SK-N-SH treated with all-trans-retinoic acid at 6 μM for 48 hours (cell line): ENCODE results near the gene NOP14.

Experiments
- ATAC-seq: fragments of 200-7000 bp; cut with Tn5 transposase; 3 replicates; pipeline ENCODE4 v1.9.1; 2020; ENCODE audit warnings: mild to moderate bottlenecking, moderate library complexity
- ARNTL ChIP-seq: fragments of 450-650 bp; formaldehyde crosslinking; IDR thresholded peaks from 2 replicates; pipeline ENCODE4 v1.5.0; 2020; ENCODE audit warnings: low read depth, mild to moderate bottlenecking, moderate library complexity, borderline replicate concordance
- BACH2 ChIP-seq: fragments of 250-450 bp; sonication (Bioruptor Pico); IDR thresholded peaks from 2 replicates; pipeline ENCODE4 v1.9.0; 2021; ENCODE audit warnings: mild to moderate bottlenecking, borderline replicate concordance
- ESRRG ChIP-seq: fragments of 250-450 bp; sonication (Bioruptor Pico); IDR thresholded peaks from 2 replicates; pipeline ENCODE4 v1.6.1; 2021; ENCODE audit warnings: mild to moderate bottlenecking
- GLIS3 ChIP-seq: fragments of 250-450 bp; sonication (Bioruptor Pico); IDR thresholded peaks from 2 replicates; pipeline ENCODE4 v1.5.0; 2020; ENCODE audit warnings: mild to moderate bottlenecking, moderate library complexity
- ISL1 ChIP-seq: fragments of 250-450 bp; sonication (Bioruptor Pico); IDR thresholded peaks from 2 replicates; pipeline ENCODE4 v2.1.2; 2022; ENCODE audit warnings: mild to moderate bottlenecking, moderate library complexity
- PPARA ChIP-seq: fragments of 250-450 bp; sonication (Bioruptor Pico); IDR thresholded peaks from 2 replicates; pipeline ENCODE4 v1.5.0; 2020; ENCODE audit warnings: mild to moderate bottlenecking, borderline replicate concordance
- RARB ChIP-seq: fragments of 250-450 bp; sonication (Bioruptor Pico); IDR thresholded peaks from 2 replicates; pipeline ENCODE4 v1.8.0; 2021; ENCODE audit warnings: mild to moderate bottlenecking, moderate library complexity
- SNAI2 ChIP-seq: fragments of 250-450 bp; sonication (Bioruptor Pico); IDR thresholded peaks from 2 replicates; pipeline ENCODE4 v1.5.0; 2020; ENCODE audit warnings: mild to moderate bottlenecking, moderate library complexity
- TCF4 ChIP-seq: fragments of 250-450 bp; sonication (Bioruptor Pico); IDR thresholded peaks from 2 replicates; pipeline ENCODE4 v1.8.0; 2021; ENCODE audit warnings: mild to moderate bottlenecking, moderate library complexity, borderline replicate concordance
- TOX ChIP-seq: fragments of 250-450 bp; sonication (Bioruptor Pico); IDR thresholded peaks from 2 replicates; pipeline ENCODE4 v1.8.0; 2021; ENCODE audit warnings: mild to moderate bottlenecking, moderate library complexity, borderline replicate concordance
- ZC3H10 ChIP-seq: fragments of 250-450 bp; sonication (Bioruptor Pico); IDR thresholded peaks from 2 replicates; pipeline ENCODE4 v1.5.1; 2021; ENCODE audit warnings: mild to moderate bottlenecking, moderate library complexity
- ZFP3 ChIP-seq: fragments of 250-450 bp; sonication (Bioruptor Pico); IDR thresholded peaks from 2 replicates; pipeline ENCODE4 v1.5.0; 2020; ENCODE audit warnings: mild to moderate bottlenecking, moderate library complexity
- ZFP30 ChIP-seq: fragments of 450-650 bp; formaldehyde crosslinking; IDR thresholded peaks from 2 replicates; pipeline ENCODE4 v1.5.0; 2022; ENCODE audit warnings: mild to moderate bottlenecking, moderate library complexity
- ZNF565 ChIP-seq: fragments of 450-650 bp; formaldehyde crosslinking; conservative IDR thresholded peaks from 2 replicates; pipeline ENCODE4 v1.5.0; 2020; ENCODE audit warnings: low read depth, mild to moderate bottlenecking, moderate library complexity
- ZNF70 ChIP-seq: fragments of 450-650 bp; formaldehyde crosslinking; IDR thresholded peaks from 2 replicates; pipeline ENCODE4 v1.5.0; 2020; ENCODE audit warnings: mild to moderate bottlenecking, moderate library complexity
- TF ChIP-seq, protein P1 (sequence below): fragments of 250-450 bp; sonication (Bioruptor Pico); IDR thresholded peaks from 2 replicates; pipeline ENCODE4 v1.8.0; 2021; ENCODE audit warnings: low read depth, mild to moderate bottlenecking, moderate library complexity, borderline replicate concordance
- TF ChIP-seq, protein P2 (sequence below): fragments of 250-450 bp; sonication (Bioruptor Pico); IDR thresholded peaks from 2 replicates; pipeline ENCODE4 v1.5.1; 2020; ENCODE audit warnings: low read depth, mild to moderate bottlenecking, moderate library complexity
- TF ChIP-seq, protein P3 (sequence below): fragments of 250-450 bp; sonication (Bioruptor Pico); IDR thresholded peaks from 2 replicates; pipeline ENCODE4 v1.5.1; 2021; ENCODE audit warnings: mild to moderate bottlenecking, moderate library complexity
- TF ChIP-seq, protein P4 (sequence below): fragments of 250-450 bp; sonication (Bioruptor Pico); IDR thresholded peaks from 2 replicates; pipeline ENCODE4 v1.8.0; 2020; ENCODE audit warnings: mild to moderate bottlenecking, moderate library complexity, borderline replicate concordance
- TF ChIP-seq, protein P5 (sequence below): fragments of 250-450 bp; sonication (Bioruptor Pico); IDR thresholded peaks from 2 replicates; pipeline ENCODE4 v1.5.0; 2020; ENCODE audit warnings: mild to moderate bottlenecking, moderate library complexity

NOP14 gene

DNA sequence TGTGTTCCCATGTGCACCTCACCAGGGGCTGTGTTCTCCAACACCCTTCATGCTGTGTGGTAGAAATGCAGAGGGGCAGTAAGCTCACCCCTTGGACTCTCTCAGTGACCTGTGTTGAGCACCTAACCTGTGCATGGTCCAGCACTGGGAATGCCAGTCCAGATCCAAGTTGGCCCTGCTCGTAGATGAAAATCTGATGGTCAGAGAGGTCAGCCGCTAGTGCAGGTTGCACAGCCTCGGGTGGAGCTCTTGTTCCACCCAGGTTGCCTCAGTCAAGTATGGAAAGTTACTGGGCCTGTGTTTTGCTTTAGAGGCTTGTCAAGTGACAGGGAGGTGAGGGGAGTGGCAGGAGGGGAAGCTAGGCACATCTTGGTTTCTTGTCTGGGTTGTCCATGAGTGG is 51.3 kb downstream of the NOP14 start:
- ATAC-seq = no peak
- TF ChIP-seq, protein P1, sequence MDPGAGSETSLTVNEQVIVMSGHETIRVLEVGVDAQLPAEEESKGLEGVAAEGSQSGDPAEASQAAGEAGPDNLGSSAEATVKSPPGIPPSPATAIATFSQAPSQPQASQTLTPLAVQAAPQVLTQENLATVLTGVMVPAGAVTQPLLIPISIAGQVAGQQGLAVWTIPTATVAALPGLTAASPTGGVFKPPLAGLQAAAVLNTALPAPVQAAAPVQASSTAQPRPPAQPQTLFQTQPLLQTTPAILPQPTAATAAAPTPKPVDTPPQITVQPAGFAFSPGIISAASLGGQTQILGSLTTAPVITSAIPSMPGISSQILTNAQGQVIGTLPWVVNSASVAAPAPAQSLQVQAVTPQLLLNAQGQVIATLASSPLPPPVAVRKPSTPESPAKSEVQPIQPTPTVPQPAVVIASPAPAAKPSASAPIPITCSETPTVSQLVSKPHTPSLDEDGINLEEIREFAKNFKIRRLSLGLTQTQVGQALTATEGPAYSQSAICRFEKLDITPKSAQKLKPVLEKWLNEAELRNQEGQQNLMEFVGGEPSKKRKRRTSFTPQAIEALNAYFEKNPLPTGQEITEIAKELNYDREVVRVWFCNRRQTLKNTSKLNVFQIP = no peak
- TF ChIP-seq BACH2 (CRISPR knock-in tag) (no peak), ISL1 (CRISPR knock-in tag) (no peak), SNAI2 (no peak), TCF4 (no peak), PPARA (CRISPR knock-in tag) (no peak), GLIS3 (no peak), ZFP3 (no peak), ZC3H10 (CRISPR knock-in tag) (no peak), ZFP30 (CRISPR knock-in tag) (no peak), ZNF70 (CRISPR knock-in tag) (no peak), ESRRG (CRISPR knock-in tag) (no peak), TOX (CRISPR knock-in tag) (no peak)
- TF ChIP-seq, protein P2, sequence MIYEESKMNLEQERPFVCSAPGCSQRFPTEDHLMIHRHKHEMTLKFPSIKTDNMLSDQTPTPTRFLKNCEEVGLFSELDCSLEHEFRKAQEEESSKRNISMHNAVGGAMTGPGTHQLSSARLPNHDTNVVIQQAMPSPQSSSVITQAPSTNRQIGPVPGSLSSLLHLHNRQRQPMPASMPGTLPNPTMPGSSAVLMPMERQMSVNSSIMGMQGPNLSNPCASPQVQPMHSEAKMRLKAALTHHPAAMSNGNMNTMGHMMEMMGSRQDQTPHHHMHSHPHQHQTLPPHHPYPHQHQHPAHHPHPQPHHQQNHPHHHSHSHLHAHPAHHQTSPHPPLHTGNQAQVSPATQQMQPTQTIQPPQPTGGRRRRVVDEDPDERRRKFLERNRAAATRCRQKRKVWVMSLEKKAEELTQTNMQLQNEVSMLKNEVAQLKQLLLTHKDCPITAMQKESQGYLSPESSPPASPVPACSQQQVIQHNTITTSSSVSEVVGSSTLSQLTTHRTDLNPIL (CRISPR knock-in tag) = no peak
- TF ChIP-seq, protein P3, sequence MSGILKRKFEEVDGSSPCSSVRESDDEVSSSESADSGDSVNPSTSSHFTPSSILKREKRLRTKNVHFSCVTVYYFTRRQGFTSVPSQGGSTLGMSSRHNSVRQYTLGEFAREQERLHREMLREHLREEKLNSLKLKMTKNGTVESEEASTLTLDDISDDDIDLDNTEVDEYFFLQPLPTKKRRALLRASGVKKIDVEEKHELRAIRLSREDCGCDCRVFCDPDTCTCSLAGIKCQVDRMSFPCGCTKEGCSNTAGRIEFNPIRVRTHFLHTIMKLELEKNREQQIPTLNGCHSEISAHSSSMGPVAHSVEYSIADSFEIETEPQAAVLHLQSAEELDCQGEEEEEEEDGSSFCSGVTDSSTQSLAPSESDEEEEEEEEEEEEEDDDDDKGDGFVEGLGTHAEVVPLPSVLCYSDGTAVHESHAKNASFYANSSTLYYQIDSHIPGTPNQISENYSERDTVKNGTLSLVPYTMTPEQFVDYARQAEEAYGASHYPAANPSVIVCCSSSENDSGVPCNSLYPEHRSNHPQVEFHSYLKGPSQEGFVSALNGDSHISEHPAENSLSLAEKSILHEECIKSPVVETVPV (CRISPR knock-in tag) = no peak
- TF ChIP-seq, protein P4, sequence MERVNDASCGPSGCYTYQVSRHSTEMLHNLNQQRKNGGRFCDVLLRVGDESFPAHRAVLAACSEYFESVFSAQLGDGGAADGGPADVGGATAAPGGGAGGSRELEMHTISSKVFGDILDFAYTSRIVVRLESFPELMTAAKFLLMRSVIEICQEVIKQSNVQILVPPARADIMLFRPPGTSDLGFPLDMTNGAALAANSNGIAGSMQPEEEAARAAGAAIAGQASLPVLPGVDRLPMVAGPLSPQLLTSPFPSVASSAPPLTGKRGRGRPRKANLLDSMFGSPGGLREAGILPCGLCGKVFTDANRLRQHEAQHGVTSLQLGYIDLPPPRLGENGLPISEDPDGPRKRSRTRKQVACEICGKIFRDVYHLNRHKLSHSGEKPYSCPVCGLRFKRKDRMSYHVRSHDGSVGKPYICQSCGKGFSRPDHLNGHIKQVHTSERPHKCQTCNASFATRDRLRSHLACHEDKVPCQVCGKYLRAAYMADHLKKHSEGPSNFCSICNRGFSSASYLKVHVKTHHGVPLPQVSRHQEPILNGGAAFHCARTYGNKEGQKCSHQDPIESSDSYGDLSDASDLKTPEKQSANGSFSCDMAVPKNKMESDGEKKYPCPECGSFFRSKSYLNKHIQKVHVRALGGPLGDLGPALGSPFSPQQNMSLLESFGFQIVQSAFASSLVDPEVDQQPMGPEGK (CRISPR knock-in tag) = no peak
- TF ChIP-seq, all 23 proteins: peak for 0

DNA sequence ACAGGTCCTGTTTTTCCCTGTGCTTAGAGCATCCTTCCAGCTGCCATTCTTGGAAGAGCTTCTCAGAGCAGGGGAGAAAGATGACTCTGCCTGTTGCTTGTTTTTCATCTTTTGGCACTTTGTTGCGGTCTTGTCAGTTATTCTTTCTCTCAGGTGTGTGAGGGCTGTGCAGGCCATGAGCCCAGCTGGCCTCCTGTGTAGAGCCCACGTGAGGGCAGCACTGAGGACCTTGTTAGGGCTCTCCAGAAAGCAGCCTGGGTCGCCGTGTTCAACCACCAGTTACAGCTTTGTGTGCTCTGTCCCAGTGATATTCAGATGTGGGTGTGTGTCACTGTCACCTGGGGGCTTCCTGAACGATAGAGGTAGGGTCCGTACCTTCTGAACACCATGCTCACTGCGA is 52.8 kb downstream of the NOP14 start:
- no peak for ATAC-seq
- no peak for TF ChIP-seq RARB
- TF ChIP-seq, protein P5, sequence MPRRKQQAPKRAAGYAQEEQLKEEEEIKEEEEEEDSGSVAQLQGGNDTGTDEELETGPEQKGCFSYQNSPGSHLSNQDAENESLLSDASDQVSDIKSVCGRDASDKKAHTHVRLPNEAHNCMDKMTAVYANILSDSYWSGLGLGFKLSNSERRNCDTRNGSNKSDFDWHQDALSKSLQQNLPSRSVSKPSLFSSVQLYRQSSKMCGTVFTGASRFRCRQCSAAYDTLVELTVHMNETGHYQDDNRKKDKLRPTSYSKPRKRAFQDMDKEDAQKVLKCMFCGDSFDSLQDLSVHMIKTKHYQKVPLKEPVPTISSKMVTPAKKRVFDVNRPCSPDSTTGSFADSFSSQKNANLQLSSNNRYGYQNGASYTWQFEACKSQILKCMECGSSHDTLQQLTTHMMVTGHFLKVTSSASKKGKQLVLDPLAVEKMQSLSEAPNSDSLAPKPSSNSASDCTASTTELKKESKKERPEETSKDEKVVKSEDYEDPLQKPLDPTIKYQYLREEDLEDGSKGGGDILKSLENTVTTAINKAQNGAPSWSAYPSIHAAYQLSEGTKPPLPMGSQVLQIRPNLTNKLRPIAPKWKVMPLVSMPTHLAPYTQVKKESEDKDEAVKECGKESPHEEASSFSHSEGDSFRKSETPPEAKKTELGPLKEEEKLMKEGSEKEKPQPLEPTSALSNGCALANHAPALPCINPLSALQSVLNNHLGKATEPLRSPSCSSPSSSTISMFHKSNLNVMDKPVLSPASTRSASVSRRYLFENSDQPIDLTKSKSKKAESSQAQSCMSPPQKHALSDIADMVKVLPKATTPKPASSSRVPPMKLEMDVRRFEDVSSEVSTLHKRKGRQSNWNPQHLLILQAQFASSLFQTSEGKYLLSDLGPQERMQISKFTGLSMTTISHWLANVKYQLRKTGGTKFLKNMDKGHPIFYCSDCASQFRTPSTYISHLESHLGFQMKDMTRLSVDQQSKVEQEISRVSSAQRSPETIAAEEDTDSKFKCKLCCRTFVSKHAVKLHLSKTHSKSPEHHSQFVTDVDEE = no peak
- TF ChIP-seq BACH2 (CRISPR knock-in tag) = no peak
- no peak for TF ChIP-seq ESRRG (CRISPR knock-in tag)
- TF ChIP-seq GLIS3 = no peak
- TF ChIP-seq ZNF70 (CRISPR knock-in tag) = no peak
- TF ChIP-seq, protein P2 (CRISPR knock-in tag) = no peak
- no peak for TF ChIP-seq TOX (CRISPR knock-in tag)
- no peak for TF ChIP-seq ARNTL (CRISPR knock-in tag)
- no peak for TF ChIP-seq PPARA (CRISPR knock-in tag)
- TF ChIP-seq ZNF565 (CRISPR knock-in tag) = no peak
- no peak for TF ChIP-seq TCF4
- TF ChIP-seq ISL1 (CRISPR knock-in tag) = no peak
- TF ChIP-seq, protein P4 (CRISPR knock-in tag) = no peak
